H1 (cell line): ENCODE data around the gene FRA10AC1. TPM values are rescaled to one million over a fixed set of nuclear protein-coding genes. Genes with fewer than 3 reads are reported as not detected.

Experiments used
- CTCF ChIA-PET: fragments of 300-600 bp; sonication (Branson Sonifier 250); formaldehyde crosslinking; loops from one replicate; lab custom pipeline; 2021; ENCODE audit not compliant: partially characterized antibody; lab: Charles Lee
- POLR2A ChIA-PET: fragments of 300-600 bp; sonication (Branson Sonifier 250); formaldehyde crosslinking; loops from one replicate; lab custom pipeline; 2021; ENCODE audit warnings: inconsistent platforms; ENCODE audit not compliant: partially characterized antibody; lab: Charles Lee
- DNase-seq, 2 experiments: peaks; one replicate each; pipeline versions ENCODE4 v3.0.0 to v3.0.0-alpha.2; 2010 to 2022; ENCODE audit warnings: low spot score in 2 of 2, low read depth in 1 of 2, mixed read lengths in 1 of 2
- FAIRE-seq: peaks from 2 replicates; lab custom pipeline; 2011; peaks lifted over from hg19 to GRCh38; lab: Jason Lieb, UNC
- H2AFZ ChIP-seq: 2 replicates; pipeline ENCODE4 v1.8.1; 2012; ENCODE audit warnings: low read length, inconsistent platforms
- H2AK5ac ChIP-seq: 2 replicates; pipeline ENCODE4 v1.6.1; 2013; ENCODE audit warnings: low read depth, low read length
- H2BK120ac ChIP-seq: replicated peaks from 2 replicates; pipeline ENCODE3; 2013; ENCODE audit warnings: low read depth, low read length, inconsistent platforms
- H2BK12ac ChIP-seq: 2 replicates; pipeline ENCODE4 v1.6.1; 2013; ENCODE audit warnings: low read depth, low read length
- H2BK15ac ChIP-seq: 2 replicates; pipeline ENCODE4 v1.6.1; 2013; ENCODE audit warnings: low read length
- H2BK20ac ChIP-seq: 2 replicates; pipeline ENCODE4 v1.6.1; 2013; ENCODE audit warnings: low read length
- H2BK5ac ChIP-seq: 2 replicates; pipeline ENCODE4 v1.6.1; 2013; ENCODE audit warnings: low read depth, low read length
- H3K14ac ChIP-seq: 2 replicates; pipeline ENCODE4 v1.6.1; 2013; ENCODE audit warnings: inconsistent platforms; ENCODE audit not compliant: insufficient read length
- H3K18ac ChIP-seq: 2 replicates; pipeline ENCODE4 v1.6.1; 2013; ENCODE audit warnings: low read length; ENCODE audit errors: extremely low read depth
- H3K23ac ChIP-seq: 2 replicates; pipeline ENCODE4 v1.6.1; 2013; ENCODE audit warnings: inconsistent platforms; ENCODE audit not compliant: insufficient read length
- H3K23me2 ChIP-seq: 2 replicates; pipeline ENCODE4 v1.6.1; 2013; ENCODE audit warnings: low read depth, low read length
- H3K27ac ChIP-seq: 2 replicates; pipeline ENCODE4 v1.6.1; 2011; ENCODE audit warnings: low read depth, low read length, inconsistent platforms
- H3K27me3 ChIP-seq, 4 experiments: replicated peaks in 1 of 4; 1 replicate in 1 of 4; 2 replicates in 3 of 4; pipeline versions ENCODE4 v1.6.1 to v1.8.1; 2011 to 2013; ENCODE audit warnings: low read length in 3 of 4, mild to moderate bottlenecking in 3 of 4, inconsistent platforms in 2 of 4, mixed read lengths in 2 of 4, moderate library complexity in 1 of 4; ENCODE audit not compliant: control insufficient read depth in 3 of 4, insufficient read depth in 3 of 4; ENCODE audit errors: extremely low read depth in 1 of 4
- H3K36me3 ChIP-seq, 4 experiments: 2 replicates each; pipeline versions ENCODE4 v1.6.1 to v1.8.1; 2011 to 2013; ENCODE audit warnings: mild to moderate bottlenecking in 4 of 4, low read length in 3 of 4, moderate library complexity in 2 of 4, control low read depth in 1 of 4, inconsistent platforms in 1 of 4; ENCODE audit not compliant: insufficient read depth in 4 of 4, control insufficient read depth in 2 of 4
- H3K4ac ChIP-seq: replicated peaks from 2 replicates; pipeline ENCODE3; 2013; ENCODE audit warnings: low read length, low read depth, mixed read lengths, inconsistent platforms; ENCODE audit not compliant: insufficient read length
- H3K4me1 ChIP-seq, 4 experiments: replicated peaks in 1 of 4; 1 replicate in 1 of 4; 2 replicates in 3 of 4; pipeline versions ENCODE4 v1.6.1 to v1.8.1; 2011 to 2013; ENCODE audit warnings: low read length in 3 of 4, inconsistent platforms in 2 of 4, mixed read lengths in 1 of 4; ENCODE audit not compliant: insufficient read depth in 4 of 4, control insufficient read depth in 3 of 4
- H3K4me2 ChIP-seq, 2 experiments: 2 replicates each; pipeline versions ENCODE4 v1.6.1 to v1.8.1; 2011 to 2013; ENCODE audit warnings: low read depth in 2 of 2, low read length in 2 of 2, control low read depth in 1 of 2, inconsistent platforms in 1 of 2, mild to moderate bottlenecking in 1 of 2; ENCODE audit not compliant: insufficient read depth in 1 of 2
- H3K4me3 ChIP-seq, 4 experiments: fragments of 200-600, 300-600 bp in 1 of 4; sonication (generic), shearing (Covaris generic), sonication (Bioruptor Twin) in 1 of 4; 2 replicates each; pipeline versions ENCODE4 v1.5.1 to v1.8.1; 2011 to 2016; ENCODE audit warnings: low read length in 4 of 4, low read depth in 3 of 4, control low read depth in 2 of 4, inconsistent platforms in 2 of 4, mild to moderate bottlenecking in 2 of 4, mixed read lengths in 1 of 4, moderate library complexity in 1 of 4; ENCODE audit not compliant: insufficient read depth in 2 of 4; ENCODE audit errors: extremely low read depth in 1 of 4
- H3K56ac ChIP-seq: replicated peaks from 2 replicates; pipeline ENCODE3; 2013; ENCODE audit warnings: low read depth, mild to moderate bottlenecking, mixed read lengths, low read length, inconsistent platforms; ENCODE audit not compliant: insufficient read length
- H3K79me1 ChIP-seq: 2 replicates; pipeline ENCODE4 v1.6.1; 2013; ENCODE audit warnings: low read depth, low read length, control low read depth
- H3K79me2 ChIP-seq, 2 experiments: 2 replicates each; pipeline versions ENCODE4 v1.6.1 to v1.8.1; 2012 to 2013; ENCODE audit warnings: low read length in 2 of 2, mild to moderate bottlenecking in 2 of 2, inconsistent platforms in 1 of 2; ENCODE audit not compliant: insufficient read depth in 2 of 2, control insufficient read depth in 1 of 2
- H3K9ac ChIP-seq, 4 experiments: replicated peaks in 1 of 4; 1 replicate in 1 of 4; 2 replicates in 3 of 4; pipeline versions ENCODE4 v1.6.1 to v1.8.1; 2011 to 2013; ENCODE audit warnings: low read depth in 3 of 4, low read length in 3 of 4, control low read depth in 2 of 4, mild to moderate bottlenecking in 2 of 4, moderate library complexity in 2 of 4, inconsistent platforms in 1 of 4; ENCODE audit errors: extremely low read depth in 1 of 4
- H3K9me3 ChIP-seq, 2 experiments: 2 replicates each; pipeline versions ENCODE4 v1.6.1 to v1.8.1; 2012 to 2013; ENCODE audit warnings: mild to moderate bottlenecking in 2 of 2, moderate library complexity in 2 of 2, control low read depth in 1 of 2, inconsistent platforms in 1 of 2, low read depth in 1 of 2, low read length in 1 of 2, mixed read lengths in 1 of 2; ENCODE audit not compliant: insufficient read depth in 2 of 2
- H4K20me1 ChIP-seq, 2 experiments: replicated peaks in 1 of 2; 2 replicates each; pipeline versions ENCODE3 to v1.8.1; 2011 to 2013; ENCODE audit warnings: inconsistent platforms in 2 of 2, low read length in 2 of 2, mild to moderate bottlenecking in 1 of 2; ENCODE audit not compliant: insufficient read depth in 2 of 2, control insufficient read depth in 1 of 2
- H4K5ac ChIP-seq: 2 replicates; pipeline ENCODE4 v1.6.1; 2013; ENCODE audit warnings: low read length, low read depth, mixed read lengths, inconsistent platforms; ENCODE audit not compliant: insufficient read length
- H4K8ac ChIP-seq: 2 replicates; pipeline ENCODE4 v1.8.0; 2013; ENCODE audit warnings: mild to moderate bottlenecking, moderate library complexity, low read length, inconsistent platforms; ENCODE audit not compliant: insufficient read depth; ENCODE audit errors: extremely low read depth
- H4K91ac ChIP-seq: replicated peaks from 2 replicates; pipeline ENCODE3; 2013; ENCODE audit warnings: low read length, mixed read lengths, inconsistent platforms; ENCODE audit not compliant: insufficient read length
- EP300 ChIP-seq, 2 experiments: IDR thresholded peaks; 1 replicate in 1 of 2; 2 replicates in 1 of 2; pipeline ENCODE4 v1.6.1; 2011 to 2012; ENCODE audit warnings: low read depth in 2 of 2, low read length in 2 of 2, mild to moderate bottlenecking in 2 of 2, borderline replicate concordance in 1 of 2, inconsistent platforms in 1 of 2, moderate library complexity in 1 of 2
- KDM1A ChIP-seq: fragments of 200-600, 300-600 bp; sonication (generic); IDR thresholded peaks from 2 replicates; pipeline ENCODE4 v1.7.1; 2016; ENCODE audit warnings: mild to moderate bottlenecking, low read length, borderline replicate concordance
- RAD21 ChIP-seq, 2 experiments: IDR thresholded peaks in 1 of 2; conservative IDR thresholded peaks in 1 of 2; 2 replicates each; pipeline ENCODE4 v1.6.1; 2011; ENCODE audit warnings: low read depth in 2 of 2, low read length in 2 of 2, improper control_type of control experiment in 1 of 2, inconsistent platforms in 1 of 2, mild to moderate bottlenecking in 1 of 2, moderate library complexity in 1 of 2
- SP1 ChIP-seq: IDR thresholded peaks from 2 replicates; pipeline ENCODE4 v1.6.1; 2011; ENCODE audit warnings: low read depth, low read length
- SUZ12 ChIP-seq: fragments of 200-600 bp; sonication (generic); IDR thresholded peaks from 2 replicates; pipeline ENCODE4 v1.6.1; 2012; ENCODE audit warnings: mild to moderate bottlenecking, inconsistent platforms, low read length, moderate library complexity, mixed read lengths
- WGBS, 2 experiments: shearing (Covaris generic) in 1 of 2; methylation state at CpG; one replicate each; pipeline versions ENCODE4 v1.1.6 to v1.1.7; 2013 to 2015; ENCODE audit warnings: low lambda C conversion rate in 2 of 2, mixed read lengths in 2 of 2, inconsistent platforms in 1 of 2, low coverage in 1 of 2, missing lambda C conversion rate in 1 of 2; ENCODE audit not compliant: insufficient replicate concordance in 2 of 2, insufficient coverage in 1 of 2, insufficient read length in 1 of 2; ENCODE audit errors: extremely low coverage in 1 of 2, missing lambda C conversion rate in 1 of 2; 5-methylcytosine and 5-hydroxymethylcytosine counted together
- polyA plus RNA-seq, 7 experiments: library from polyadenylated mRNA; depleted of rRNA in 3 of 7; stranded (reverse) in 5 of 7; unstranded in 2 of 7; fragments of >200 nt in 5 of 7; fragments of 200-250 nt in 2 of 7; gene quantifications; 1 replicate in 5 of 7; 2 replicates in 1 of 7; 4 replicates in 1 of 7; pipeline versions ENCODE4 v1.2.1 to v1.2.3, GENCODE V29; 2011 to 2013; ENCODE audit warnings: missing spikeins in 2 of 7, mixed read lengths in 2 of 7
- total RNA-seq: library from RNA; stranded (reverse); fragmentation: NEBNext Ultra II Directional; extraction: Animal tissue kit (Norgen Biotek cat#: 25700); gene quantifications from 2 replicates; pipeline ENCODE4 v1.2.1, GENCODE V29; 2021
- TF ChIP-seq, protein P1 (sequence below): IDR thresholded peaks from 2 replicates; pipeline ENCODE4 v1.6.1; 2012; ENCODE audit warnings: inconsistent platforms

The FRA10AC1 gene
- total and polyA plus RNA-seq, 2 of the 8 experiments (the other 6 are each of a cell fraction or from before 2014, with no cell fraction given) = 4.4 to 13.5 TPM

DNA sequence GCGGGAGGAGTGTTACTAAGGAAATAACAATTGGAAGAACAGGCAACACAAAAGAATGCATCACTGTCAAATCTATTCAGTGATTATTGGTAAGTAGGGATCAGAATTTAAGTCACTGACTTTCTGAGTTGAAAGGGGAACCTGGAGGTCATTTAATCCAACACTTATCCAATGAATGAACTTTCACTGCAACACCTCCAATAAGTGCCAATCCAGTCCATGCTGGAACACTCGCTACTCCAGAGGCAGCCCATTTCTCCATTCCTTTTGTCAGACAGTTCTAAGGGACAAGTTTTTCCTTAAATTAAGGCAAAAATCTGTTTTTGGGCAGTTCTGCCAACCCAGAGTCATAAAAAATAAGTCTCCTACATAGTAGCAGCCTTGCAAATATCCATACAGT, 29.5 kb downstream of the FRA10AC1 start:
- no peak overlapping the region for H2AFZ ChIP-seq
- no peaks in the 10 kb centered on the region for H3K23me2 ChIP-seq
- H2BK20ac ChIP-seq = no peak overlapping the region
- peaks cover 0 to 54% (median 12%) of the 10 kb centered on the region in 4 experiments; a peak in 5 of 8 replicates for H3K36me3 ChIP-seq
- no peak overlapping the region for H3K4me3 ChIP-seq
- no peak overlapping the region for H3K27ac ChIP-seq
- FAIRE-seq (no peak), DNase-seq (no peak)
- no peak overlapping the region for H4K8ac ChIP-seq
- no peaks in the 10 kb centered on the region for H3K79me1 ChIP-seq
- H3K79me2 ChIP-seq = no peaks in the 10 kb centered on the region
- H3K23ac ChIP-seq = no peak overlapping the region
- H2AK5ac ChIP-seq = no peak overlapping the region
- H3K9ac ChIP-seq = no peak overlapping the region
- no peaks in the 10 kb centered on the region for H3K9me3 ChIP-seq
- no peak overlapping the region for H3K4ac ChIP-seq
- H2BK5ac ChIP-seq = no peak overlapping the region
- H3K56ac ChIP-seq = no peak overlapping the region
- TF ChIP-seq SUZ12 (no peak), SP1 (no peak), KDM1A (no peak), RAD21 (IDR thresholded peaks at IDR 0.05 in 1 of 2, conservative IDR thresholded peaks at IDR 0.05 in 1 of 2; ENCODE audit: low read depth in 2 of 2, low read length in 2 of 2) (no peak), EP300 (IDR thresholded peaks at IDR 0.05; ENCODE audit: borderline replicate concordance in 1 of 2, low read depth in 2 of 2, low read length in 2 of 2) (no peak)
- TF ChIP-seq, protein P1, sequence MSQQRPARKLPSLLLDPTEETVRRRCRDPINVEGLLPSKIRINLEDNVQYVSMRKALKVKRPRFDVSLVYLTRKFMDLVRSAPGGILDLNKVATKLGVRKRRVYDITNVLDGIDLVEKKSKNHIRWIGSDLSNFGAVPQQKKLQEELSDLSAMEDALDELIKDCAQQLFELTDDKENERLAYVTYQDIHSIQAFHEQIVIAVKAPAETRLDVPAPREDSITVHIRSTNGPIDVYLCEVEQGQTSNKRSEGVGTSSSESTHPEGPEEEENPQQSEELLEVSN = no peak
- ChIA-PET CTCF (no interaction called here), POLR2A (interaction anchor here (1.0 kb wide), 1 partner anchor 22 kb away, joined by 3 read pairs; no protein-coding TSS in a partner anchor)
- WGBS, 2 experiments = 84% methylated on average over 2 of the region's 2 CpGs; no CpG with 5 or more reads in 1 of the 2 experiments
- H3K4me1 ChIP-seq = no peaks in the 10 kb centered on the region
- H3K14ac ChIP-seq = no peak overlapping the region
- no peak overlapping the region for H3K18ac ChIP-seq
- H4K5ac ChIP-seq = no peak overlapping the region
- no peak overlapping the region for H4K91ac ChIP-seq
- H3K4me2 ChIP-seq = no peak overlapping the region
- no peaks in the 10 kb centered on the region for H3K27me3 ChIP-seq
- H4K20me1 ChIP-seq = peaks cover 0 to 2% of the 10 kb centered on the region in 2 experiments
- H2BK12ac ChIP-seq = no peak overlapping the region
- H2BK15ac ChIP-seq = no peak overlapping the region
- H2BK120ac ChIP-seq = no peak overlapping the region
